HTR-8/SVneo (cell line): Measurements from ENCODE around the gene ACOT6.
"Not testable (repeated sequence)": the region's sequence is repeated elsewhere in the genome, so short reads cannot be mapped to it uniquely, and the experiment has no call there.

Experiments
- DNase-seq: peaks from one replicate; pipeline ENCODE4 v3.0.0; 2011; ENCODE audit warnings: low spot score, mixed read lengths; ENCODE audit not compliant: insufficient read length
- FAIRE-seq: peaks from 2 replicates; lab custom pipeline; 2011; peaks lifted over from hg19 to GRCh38; lab: Jason Lieb, UNC

Gene ACOT6

GRCh38 chr14:73612339-73613045 lies at the start of gene ACOT6:
Gene ACOT6, plus strand, starts transcription at chr14:73612517. Its CDS starts 55 bp downstream, at chr14:73612572.
- peak; percentile 97 for FAIRE-seq
- peak; percentile 98 for DNase-seq

DNA sequence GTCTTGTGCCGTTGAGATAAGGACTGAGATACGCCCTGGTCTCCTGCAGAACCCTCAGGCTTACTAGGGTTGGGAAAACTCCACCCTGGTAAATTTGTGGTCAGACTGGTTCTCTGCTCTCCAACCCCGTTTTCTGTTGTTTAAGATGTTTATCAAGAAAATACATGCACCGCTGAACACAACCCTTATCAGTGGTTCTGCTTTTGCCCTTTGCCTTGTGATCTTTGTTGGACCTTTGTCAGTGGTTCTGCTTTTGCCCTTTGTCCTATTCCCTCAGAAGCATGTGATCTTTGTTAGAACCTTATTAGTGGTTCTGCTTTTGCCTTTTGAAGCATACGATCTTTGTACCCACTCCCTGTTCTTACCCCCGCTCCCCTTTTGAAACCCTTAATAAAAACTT lies 49.6 kb upstream of the ACOT6 start:
- FAIRE-seq, DNase-seq: not testable (repeated sequence)

GRCh38 chr14:73566431-73566830 lies 45.9 kb upstream of the ACOT6 start:
- not testable (repeated sequence) for FAIRE-seq

GRCh38 chr14:73566935-73567334 lies 45.4 kb upstream of the ACOT6 start:
- not testable (repeated sequence) for FAIRE-seq, DNase-seq

More at GRCh38 chr14:73566431-73566830, 45.9 kb upstream of the ACOT6 start:
- DNase-seq, result not testable (repeated sequence)

- DNase-seq, result no peak
- FAIRE-seq, result peak; percentile 69
Measured at GRCh38 chr14:73567358-73567757, 45.0 kb upstream of the ACOT6 start.

DNA sequence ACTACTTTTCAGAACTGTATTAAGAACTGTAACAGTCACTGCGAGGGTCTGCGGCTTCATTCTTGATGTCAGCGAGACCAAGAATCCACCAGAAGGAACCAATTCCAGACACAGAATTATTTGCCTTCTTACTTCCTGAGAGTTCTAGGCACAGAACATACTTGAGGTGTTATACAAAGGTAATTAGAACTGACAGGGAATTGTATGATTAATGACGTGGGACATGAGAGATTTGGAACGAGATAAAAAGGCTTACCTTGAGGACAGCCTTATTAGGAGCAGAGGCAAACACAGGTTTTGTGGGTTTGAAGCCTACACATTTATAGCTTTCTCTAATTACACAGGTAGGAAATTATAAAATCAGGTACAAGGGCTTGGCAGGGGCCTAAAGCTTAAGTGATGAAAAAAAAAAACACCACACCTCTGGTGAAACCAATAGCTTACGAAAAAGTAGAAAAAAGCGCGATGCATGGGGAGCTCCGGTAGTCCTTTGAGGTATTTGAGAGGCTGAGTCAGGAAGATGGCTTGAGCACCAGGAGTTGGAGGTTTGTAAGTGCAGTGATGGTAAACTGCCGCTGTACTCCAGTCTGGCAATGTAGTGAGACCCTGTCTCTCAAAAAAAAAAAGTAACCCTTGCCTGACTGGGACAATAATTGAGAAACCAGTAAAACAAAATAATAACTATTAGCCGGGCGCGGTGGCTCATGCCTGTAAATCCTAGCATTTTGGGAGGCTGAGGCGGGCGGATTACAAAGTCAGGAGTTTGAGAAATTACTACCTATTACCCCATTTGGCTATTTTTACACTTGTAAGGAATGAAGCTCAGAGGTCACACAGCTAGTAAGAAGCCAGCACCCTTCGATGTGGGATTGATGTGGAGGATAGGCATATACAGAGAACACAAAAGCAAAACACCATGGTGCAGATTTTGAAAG lies 44.1 kb upstream of the ACOT6 start:
- DNase-seq (no peak), FAIRE-seq (no peak)

- not testable (repeated sequence) for DNase-seq, FAIRE-seq
Measured at GRCh38 chr14:73568886-73569184, 43.5 kb upstream of the ACOT6 start.

GRCh38 chr14:73569185-73569958 lies 42.9 kb upstream of the ACOT6 start, which contains the start of gene ACOT2:
Gene ACOT2, plus strand, starts transcription at chr14:73569213. Its CDS starts 28 bp downstream, at chr14:73569241.
- DNase-seq (peak; percentile 95), FAIRE-seq (peak; percentile 98)

- peak; percentile 74 for DNase-seq
- peak; percentile 99 for FAIRE-seq
Measured at GRCh38 chr14:73570913-73571312, 41.4 kb upstream of the ACOT6 start.

GRCh38 chr14:73573034-73573433 lies 39.3 kb upstream of the ACOT6 start:
- FAIRE-seq, DNase-seq: not testable (repeated sequence)

- not testable (repeated sequence) for FAIRE-seq, DNase-seq
Measured at GRCh38 chr14:73573740-73574139, 38.6 kb upstream of the ACOT6 start.

DNA sequence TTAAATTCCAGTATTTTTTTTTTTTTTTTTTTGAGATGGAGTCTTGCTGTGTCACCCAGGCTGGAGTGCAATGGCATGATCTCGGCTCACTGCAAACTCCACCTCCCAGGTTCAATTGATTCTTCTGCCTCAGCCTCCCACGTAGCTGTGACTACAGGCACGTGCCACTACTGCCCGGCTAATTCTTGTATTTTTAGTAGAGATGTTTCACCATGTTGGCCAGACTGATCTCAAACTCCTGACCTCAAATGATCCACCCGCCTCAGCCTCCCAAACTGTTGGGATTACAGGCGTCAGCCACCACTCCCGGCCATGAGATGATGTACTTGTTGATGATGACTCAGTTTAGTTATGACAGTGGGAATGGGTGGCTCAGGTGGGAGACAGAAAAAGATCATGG lies 38.1 kb upstream of the ACOT6 start:
- peak; percentile 86 for FAIRE-seq
- not testable (repeated sequence) for DNase-seq

GRCh38 chr14:73576391-73576790 lies 35.9 kb upstream of the ACOT6 start:
- DNase-seq (no peak), FAIRE-seq (peak; percentile 38)

- not testable (repeated sequence) for DNase-seq
- peak; percentile 97 for FAIRE-seq
Measured at GRCh38 chr14:73577214-73577613, 35.1 kb upstream of the ACOT6 start.

GRCh38 chr14:73582102-73582979 lies 30.0 kb upstream of the ACOT6 start:
- not testable (repeated sequence) for DNase-seq
- peak; percentile 94 for FAIRE-seq

- DNase-seq (no peak), FAIRE-seq (no peak)
Measured at GRCh38 chr14:73588695-73589094, 23.6 kb upstream of the ACOT6 start.

DNA sequence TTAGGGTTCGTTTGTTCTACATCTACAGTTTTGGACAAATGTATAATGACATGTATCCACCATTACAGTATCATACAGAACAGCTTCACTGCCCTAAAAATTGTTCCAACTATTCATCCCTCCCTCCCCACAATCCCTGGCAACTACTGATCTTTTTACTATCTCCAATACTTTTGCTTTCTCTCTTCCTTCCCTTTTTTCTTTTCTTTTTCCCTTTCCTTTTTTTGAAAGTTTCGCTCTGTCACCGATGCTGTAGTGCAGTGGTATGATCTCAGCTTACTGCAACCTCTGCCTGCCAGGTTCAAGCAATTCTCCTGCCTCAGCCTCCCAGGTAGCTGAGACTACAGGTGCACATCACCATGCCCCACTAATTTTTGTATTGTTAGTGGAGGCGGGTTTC lies 23.2 kb upstream of the ACOT6 start:
- no peak for DNase-seq

GRCh38 chr14:73590673-73591004 lies 21.7 kb upstream of the ACOT6 start:
- not testable (repeated sequence) for FAIRE-seq, DNase-seq

More for the DNA sequence above, 23.2 kb upstream of the ACOT6 start:
- peak; percentile 85 for FAIRE-seq
